Measurements from ENCODE around the gene AP3M1.

AP3M1 gene

GRCh38 chr10:74079936-74080590 is 70.6 kb downstream of the AP3M1 start:
- no peak for DNase-seq (ENCODE audit: low spot score)

GRCh38 chr10:74079028-74079935 is 71.3 kb downstream of the AP3M1 start:
- no peak for DNase-seq (ENCODE audit: low spot score)

GRCh38 chr10:74078037-74078436 is 72.6 kb downstream of the AP3M1 start:
- DNase-seq (ENCODE audit: low spot score), result no peak

- no peak for DNase-seq (ENCODE audit: low spot score)
Measured at GRCh38 chr10:74077416-74077815, 73.2 kb downstream of the AP3M1 start.

- DNase-seq (ENCODE audit: low spot score), result no peak
Measured at GRCh38 chr10:74076961-74077360, 73.7 kb downstream of the AP3M1 start.

GRCh38 chr10:74075906-74076305 is 74.7 kb downstream of the AP3M1 start:
- no peak for DNase-seq (ENCODE audit: low spot score)

GRCh38 chr10:74072503-74072902 is 78.1 kb downstream of the AP3M1 start:
- no peak for DNase-seq (ENCODE audit: low spot score)

GRCh38 chr10:74071157-74071556 is 79.5 kb downstream of the AP3M1 start:
- no peak for DNase-seq (ENCODE audit: low spot score)

Measured in left forelimb (tissue), 1 donor.